IMR-90 (cell line): ENCODE measurements around the gene ZEB2. TPM values are rescaled to one million over a fixed set of nuclear protein-coding genes. Genes with fewer than 3 reads are reported as not detected.

Experiments used
- ATAC-seq: fragments of 200-7000 bp; cut with Tn5 transposase; 2 replicates; pipeline ENCODE4 v1.9.1; 2020; ENCODE audit warnings: low read depth, mild to moderate bottlenecking, moderate library complexity
- BruUV-seq: library from RNA; stranded (reverse); fragments of 400-500 nt; replicated peaks from 2 replicates; lab custom pipeline; 2021; lab: Mats Ljungman, UMichigan
- CTCF ChIA-PET: fragments of 300-600 bp; formaldehyde crosslinking; extraction: SDS; loops from one replicate; lab custom pipeline; 2021; ENCODE audit warnings: antibody characterized with exemption; lab: Yijun Ruan, JAX
- POLR2A ChIA-PET: fragments of 300-600 bp; sonication (Branson Sonifier 250); formaldehyde crosslinking; loops from one replicate; lab custom pipeline; 2022; ENCODE audit warnings: antibody characterized with exemption; ENCODE audit not compliant: unreplicated experiment; lab: Charles Lee
- DNase-seq: peaks from one replicate; pipeline ENCODE4 v3.0.0; 2013
- H2AFZ ChIP-seq: replicated peaks from 2 replicates; pipeline ENCODE3; 2013; ENCODE audit warnings: low read length, mild to moderate bottlenecking; ENCODE audit not compliant: poor library complexity
- H2AK5ac ChIP-seq: 2 replicates; pipeline ENCODE4 v1.6.1; 2013; ENCODE audit warnings: low read depth, low read length, inconsistent platforms
- H2AK9ac ChIP-seq: replicated peaks from 2 replicates; pipeline ENCODE3; 2013; ENCODE audit warnings: mild to moderate bottlenecking, low read depth, low read length, moderate library complexity; ENCODE audit not compliant: poor library complexity
- H2BK120ac ChIP-seq: 2 replicates; pipeline ENCODE4 v1.6.1; 2013; ENCODE audit warnings: low read depth, low read length, inconsistent platforms
- H2BK15ac ChIP-seq: 3 replicates; pipeline ENCODE4 v1.6.1; 2013; ENCODE audit warnings: low read depth, low read length, inconsistent platforms
- H2BK20ac ChIP-seq: 2 replicates; pipeline ENCODE4 v1.6.1; 2013; ENCODE audit warnings: low read depth, mild to moderate bottlenecking, inconsistent platforms, low read length, moderate library complexity
- H2BK5ac ChIP-seq: 2 replicates; pipeline ENCODE4 v1.6.1; 2013; ENCODE audit warnings: mild to moderate bottlenecking, low read depth, low read length, inconsistent platforms; ENCODE audit not compliant: poor library complexity, severe bottlenecking
- H3K14ac ChIP-seq: replicated peaks from 2 replicates; pipeline ENCODE4 v1.6.1; 2013; ENCODE audit warnings: low read depth, low read length, inconsistent platforms
- H3K18ac ChIP-seq: 2 replicates; pipeline ENCODE4 v1.6.1; 2013; ENCODE audit warnings: low read depth, low read length, control low read depth
- H3K23ac ChIP-seq: 2 replicates; pipeline ENCODE4 v1.6.1; 2013; ENCODE audit warnings: low read depth, low read length, inconsistent platforms
- H3K27ac ChIP-seq: 2 replicates; pipeline ENCODE4 v1.5.1; 2013; ENCODE audit warnings: mild to moderate bottlenecking, control low read depth, low read length; ENCODE audit not compliant: insufficient read depth
- H3K27me3 ChIP-seq: 2 replicates; pipeline ENCODE4 v1.6.1; 2013; ENCODE audit warnings: low read length; ENCODE audit not compliant: control insufficient read depth, insufficient read depth
- H3K36me3 ChIP-seq: 2 replicates; pipeline ENCODE4 v1.6.1; 2013; ENCODE audit warnings: low read length, mixed read lengths; ENCODE audit not compliant: control insufficient read depth, insufficient read depth
- H3K4ac ChIP-seq: 2 replicates; pipeline ENCODE4 v1.6.1; 2013; ENCODE audit warnings: low read depth, low read length, inconsistent platforms
- H3K4me1 ChIP-seq: 2 replicates; pipeline ENCODE4 v1.6.1; 2013; ENCODE audit warnings: low read length, mixed read lengths; ENCODE audit not compliant: control insufficient read depth, insufficient read depth
- H3K4me2 ChIP-seq: 2 replicates; pipeline ENCODE4 v1.6.1; 2013; ENCODE audit warnings: low read depth, mild to moderate bottlenecking, control low read depth, low read length, moderate library complexity
- H3K4me3 ChIP-seq: 2 replicates; pipeline ENCODE4 v1.5.1; 2013; ENCODE audit warnings: low read depth, mild to moderate bottlenecking, control low read depth, low read length, moderate library complexity; ENCODE audit not compliant: insufficient read depth
- H3K56ac ChIP-seq: 2 replicates; pipeline ENCODE4 v1.6.1; 2013; ENCODE audit warnings: low read length, inconsistent platforms; ENCODE audit not compliant: insufficient read depth; ENCODE audit errors: extremely low read depth
- H3K79me1 ChIP-seq, 2 experiments: 2 replicates each; pipeline ENCODE4 v1.6.1; 2013; ENCODE audit warnings: low read length in 2 of 2, inconsistent platforms in 1 of 2, low read depth in 1 of 2
- H3K9ac ChIP-seq: 2 replicates; pipeline ENCODE4 v1.6.1; 2013; ENCODE audit warnings: low read depth, low read length, control low read depth
- H3K9me1 ChIP-seq: 2 replicates; pipeline ENCODE4 v1.6.1; 2013; ENCODE audit warnings: low read length, inconsistent platforms; ENCODE audit not compliant: insufficient read depth
- H3K9me3 ChIP-seq: 2 replicates; pipeline ENCODE4 v1.6.1; 2013; ENCODE audit warnings: low read length; ENCODE audit not compliant: control insufficient read depth, insufficient read depth
- H4K20me1 ChIP-seq: 2 replicates; pipeline ENCODE4 v1.6.1; 2013; ENCODE audit warnings: low read length, inconsistent platforms; ENCODE audit not compliant: insufficient read depth
- H4K5ac ChIP-seq: 2 replicates; pipeline ENCODE4 v1.6.1; 2013; ENCODE audit warnings: mild to moderate bottlenecking, low read depth, low read length, control low read depth
- H4K8ac ChIP-seq, 2 experiments: 2 replicates each; pipeline ENCODE4 v1.6.1; 2013; ENCODE audit warnings: low read depth in 2 of 2, low read length in 2 of 2, control low read depth in 1 of 2, inconsistent platforms in 1 of 2
- H4K91ac ChIP-seq: 2 replicates; pipeline ENCODE4 v1.6.1; 2013; ENCODE audit warnings: low read depth, low read length, inconsistent platforms; ENCODE audit not compliant: insufficient read depth
- BHLHE40 ChIP-seq: fragments of 150-350 bp; IDR thresholded peaks from 2 replicates; pipeline ENCODE4 v1.6.1; 2016; ENCODE audit warnings: mild to moderate bottlenecking, low read depth, low read length
- CEBPB ChIP-seq: IDR thresholded peaks from 2 replicates; pipeline ENCODE4 v1.6.1; 2012; ENCODE audit warnings: low read depth, low read length, improper control_type of control experiment
- CHD1 ChIP-seq: IDR thresholded peaks from 2 replicates; pipeline ENCODE4 v1.6.1; 2012; ENCODE audit warnings: low read depth, low read length, improper control_type of control experiment
- FOS ChIP-seq: fragments of 150-350 bp; IDR thresholded peaks from 2 replicates; pipeline ENCODE4 v1.6.1; 2016; ENCODE audit warnings: low read depth, low read length
- MAFK ChIP-seq: IDR thresholded peaks from 2 replicates; pipeline ENCODE4 v1.6.1; 2012; ENCODE audit warnings: low read depth, low read length, improper control_type of control experiment
- MAZ ChIP-seq: IDR thresholded peaks from 2 replicates; pipeline ENCODE4 v1.6.1; 2012; ENCODE audit warnings: low read depth, mild to moderate bottlenecking, low read length, improper control_type of control experiment, moderate library complexity, borderline replicate concordance
- MXI1 ChIP-seq: IDR thresholded peaks from 2 replicates; pipeline ENCODE4 v1.6.1; 2012; ENCODE audit warnings: low read depth, mild to moderate bottlenecking, low read length, moderate library complexity, borderline replicate concordance
- POLR2A ChIP-seq: IDR thresholded peaks from 2 replicates; pipeline ENCODE4 v1.6.1; 2012; ENCODE audit warnings: mild to moderate bottlenecking, low read depth, low read length
- RAD21 ChIP-seq: IDR thresholded peaks from 2 replicates; pipeline ENCODE4 v1.6.1; 2012; ENCODE audit warnings: low read length, improper control_type of control experiment
- RCOR1 ChIP-seq: IDR thresholded peaks from 2 replicates; pipeline ENCODE4 v1.6.1; 2012; ENCODE audit warnings: mild to moderate bottlenecking, low read length, improper control_type of control experiment; ENCODE audit not compliant: insufficient replicate concordance
- WGBS, 2 experiments: methylation state at CpG; one replicate each; pipeline versions ENCODE4 v1.1.5 to v1.1.7; 2013; ENCODE audit warnings: missing lambda C conversion rate in 2 of 2; ENCODE audit not compliant: insufficient read length in 1 of 2; ENCODE audit errors: extremely low coverage in 2 of 2; 5-methylcytosine and 5-hydroxymethylcytosine counted together
- dilution Hi-C: fragments of 300-500 bp; cut with HindIII; formaldehyde crosslinking; loops from one replicate; pipeline ENCODE4 v1.14.3; 2018; ENCODE audit warnings: low sequenced_read_pairs; ENCODE audit not compliant: unreplicated experiment
- in situ Hi-C: fragments of 300-500 bp; cut with MboI; formaldehyde crosslinking; loops from 3 replicates; pipeline ENCODE4 v1.14.3; 2019; ENCODE audit warnings: low sequenced_read_pairs, inconsistent platforms, mixed read lengths
- intact Hi-C: fragments of 100-400 bp; cut with micrococcal nuclease; formaldehyde crosslinking; loops from 2 replicates; pipeline ENCODE4 v1.10.0; 2022
- polyA plus RNA-seq, 3 experiments: library from polyadenylated mRNA; depleted of rRNA; stranded (reverse); fragments of >200 nt; gene quantifications; 2 replicates each; pipeline ENCODE4 v1.2.3, GENCODE V29; 2012; ENCODE audit warnings: low replicate concordance in 1 of 3
- total RNA-seq: library from RNA; depleted of rRNA; stranded (reverse); fragments of >200 nt; gene quantifications from 2 replicates; pipeline ENCODE4 v1.2.3, GENCODE V29; 2012
- TF ChIP-seq, protein P1 (sequence below): fragments of 150-350 bp; IDR thresholded peaks from 2 replicates; pipeline ENCODE4 v1.6.1; 2017; ENCODE audit warnings: mild to moderate bottlenecking, antibody characterized with exemption, low read length, low read depth
- TF ChIP-seq, protein P2 (sequence below): fragments of 150-350 bp; IDR thresholded peaks from 2 replicates; pipeline ENCODE4 v1.6.1; 2016; ENCODE audit warnings: low read depth, mild to moderate bottlenecking, low read length, moderate library complexity, borderline replicate concordance

The ZEB2 gene
- total and polyA plus RNA-seq, 2 of the 4 experiments (the other 2 are of a cell fraction) = 22.4 to 50.9 TPM

DNA sequence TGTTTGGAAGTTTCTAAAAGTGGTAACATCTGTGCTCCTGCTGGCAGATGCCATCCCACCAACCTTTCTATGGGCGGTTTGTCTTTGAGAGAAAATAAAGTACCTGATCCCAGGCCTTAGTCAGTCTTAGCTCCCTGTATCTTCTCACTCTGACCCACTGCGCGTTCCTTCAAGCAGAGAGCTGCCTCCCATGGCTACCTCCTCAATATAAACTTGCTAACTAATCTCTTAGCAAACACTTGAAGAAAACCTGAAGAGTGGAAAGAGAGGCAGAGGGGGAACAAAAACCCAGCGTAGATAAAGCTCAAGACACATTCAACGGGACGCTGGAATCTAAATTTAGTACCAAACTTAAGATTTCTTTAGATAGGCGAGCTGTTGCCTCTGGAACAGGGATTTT, 17.6 kb downstream of the ZEB2 start:
- H2AFZ ChIP-seq = no peak overlapping the region
- H3K9me1 ChIP-seq = peaks cover 5% of the 10 kb centered on the region; the same call in 1 of the 2 replicates
- H3K27ac ChIP-seq = no peak overlapping the region
- no peak for TF ChIP-seq MAFK
- TF ChIP-seq FOS = no peak
- TF ChIP-seq RAD21 = no peak
- no peak for TF ChIP-seq CEBPB
- no peak for TF ChIP-seq MXI1
- TF ChIP-seq, protein P1, sequence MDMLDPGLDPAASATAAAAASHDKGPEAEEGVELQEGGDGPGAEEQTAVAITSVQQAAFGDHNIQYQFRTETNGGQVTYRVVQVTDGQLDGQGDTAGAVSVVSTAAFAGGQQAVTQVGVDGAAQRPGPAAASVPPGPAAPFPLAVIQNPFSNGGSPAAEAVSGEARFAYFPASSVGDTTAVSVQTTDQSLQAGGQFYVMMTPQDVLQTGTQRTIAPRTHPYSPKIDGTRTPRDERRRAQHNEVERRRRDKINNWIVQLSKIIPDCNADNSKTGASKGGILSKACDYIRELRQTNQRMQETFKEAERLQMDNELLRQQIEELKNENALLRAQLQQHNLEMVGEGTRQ = no peak
- TF ChIP-seq BHLHE40 = no peak
- no peak for TF ChIP-seq POLR2A
- TF ChIP-seq, protein P2, sequence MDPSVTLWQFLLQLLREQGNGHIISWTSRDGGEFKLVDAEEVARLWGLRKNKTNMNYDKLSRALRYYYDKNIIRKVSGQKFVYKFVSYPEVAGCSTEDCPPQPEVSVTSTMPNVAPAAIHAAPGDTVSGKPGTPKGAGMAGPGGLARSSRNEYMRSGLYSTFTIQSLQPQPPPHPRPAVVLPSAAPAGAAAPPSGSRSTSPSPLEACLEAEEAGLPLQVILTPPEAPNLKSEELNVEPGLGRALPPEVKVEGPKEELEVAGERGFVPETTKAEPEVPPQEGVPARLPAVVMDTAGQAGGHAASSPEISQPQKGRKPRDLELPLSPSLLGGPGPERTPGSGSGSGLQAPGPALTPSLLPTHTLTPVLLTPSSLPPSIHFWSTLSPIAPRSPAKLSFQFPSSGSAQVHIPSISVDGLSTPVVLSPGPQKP = no peak
- no peak for TF ChIP-seq CHD1
- no peak for TF ChIP-seq MAZ
- no peak for TF ChIP-seq RCOR1
- no peaks in the 10 kb centered on the region for H3K27me3 ChIP-seq
- H4K5ac ChIP-seq = no peak overlapping the region
- ATAC-seq (no peak), DNase-seq (no peak)
- peaks cover 14% of the 10 kb centered on the region for H3K4me1 ChIP-seq
- H3K4me3 ChIP-seq = no peak overlapping the region
- H3K9ac ChIP-seq = no peak overlapping the region
- no peak overlapping the region; the same call in 1 of the 2 replicates for H3K23ac ChIP-seq
- H2AK5ac ChIP-seq = no peak overlapping the region
- POLR2A ChIA-PET = no interaction called here
- H4K20me1 ChIP-seq = peaks cover 19% of the 10 kb centered on the region; the same call in 1 of the 2 replicates
- H4K8ac ChIP-seq = no peak overlapping the region
- dilution Hi-C loops (no loop called here), intact Hi-C loops (no loop called here), in situ Hi-C loops (loop anchor here (25.0 kb wide), 2 partner anchors 990 to 1810 kb away; no protein-coding TSS in a partner anchor)
- no peak overlapping the region for H2BK15ac ChIP-seq
- no peak overlapping the region for H3K14ac ChIP-seq
- H4K91ac ChIP-seq = no peak overlapping the region
- no peak overlapping the region for H2BK20ac ChIP-seq
- H2BK120ac ChIP-seq = no peak overlapping the region
- H3K79me1 ChIP-seq = peaks cover 32 to 66% of the 10 kb centered on the region in 2 experiments
- H3K9me3 ChIP-seq = no peaks in the 10 kb centered on the region
- H3K4ac ChIP-seq = no peak overlapping the region
- peaks cover 10% of the 10 kb centered on the region; the same call in 1 of the 2 replicates for H3K36me3 ChIP-seq
- BruUV-seq = no TSS peak
- WGBS, 2 experiments = no CpG with 5 or more reads among the region's 7 CpGs
- H3K18ac ChIP-seq = no peak overlapping the region
- no peak overlapping the region for H3K4me2 ChIP-seq
- CTCF ChIA-PET = no interaction called here
- no peak overlapping the region for H3K56ac ChIP-seq
- no peak overlapping the region for H2AK9ac ChIP-seq
- H2BK5ac ChIP-seq = no peak overlapping the region
